KOPT-K1 (cell line): ENCODE results near the gene BCL11A.
A peak's percentile ranks its signal among the peaks of the same experiment; 100 is the strongest.

Experiments used
- H3K27ac ChIP-seq: fragments of 200-600 bp; sonication (generic); 2 replicates; pipeline ENCODE4 v1.5.1; 2016; ENCODE audit warnings: antibody characterized with exemption, mild to moderate bottlenecking, low read depth, low read length; ENCODE audit not compliant: poor library complexity, severe bottlenecking
- H3K36me3 ChIP-seq: fragments of 200-600 bp; sonication (generic); 2 replicates; pipeline ENCODE4 v1.5.1; 2017; ENCODE audit warnings: antibody characterized with exemption, mild to moderate bottlenecking, low read length, moderate library complexity; ENCODE audit not compliant: insufficient read depth
- H3K9me3 ChIP-seq: fragments of 200-600 bp; sonication (generic); 2 replicates; pipeline ENCODE4 v1.5.1; 2017; ENCODE audit warnings: antibody characterized with exemption, low read length, mild to moderate bottlenecking; ENCODE audit not compliant: insufficient read depth, poor library complexity, severe bottlenecking

The BCL11A gene

DNA sequence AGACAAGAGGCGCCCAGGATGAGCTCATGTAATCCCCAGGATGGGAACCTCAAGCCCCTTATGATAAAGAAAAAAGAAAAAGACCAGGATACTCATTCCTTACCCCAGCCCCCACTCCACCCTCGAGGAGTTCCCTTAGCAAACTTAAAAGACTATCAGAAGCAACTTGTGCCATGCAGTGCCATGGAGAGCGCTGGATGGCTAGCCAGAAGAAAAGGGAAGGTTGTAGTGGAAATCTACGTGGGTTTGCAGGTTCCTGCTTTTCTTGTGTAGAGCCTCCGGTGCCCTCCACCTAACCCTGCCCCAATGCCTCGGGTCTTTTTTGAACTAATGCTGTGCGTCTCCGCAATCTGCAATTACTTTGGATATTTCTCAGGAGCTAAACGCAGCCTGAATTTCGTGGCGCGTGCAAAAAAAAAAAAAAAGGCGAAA, 16.2 kb upstream of the BCL11A start:
- Histone ChIP-seq H3K9me3 (no peaks in the 10 kb centered on the region), H3K27ac (no peak overlapping the region)

DNA sequence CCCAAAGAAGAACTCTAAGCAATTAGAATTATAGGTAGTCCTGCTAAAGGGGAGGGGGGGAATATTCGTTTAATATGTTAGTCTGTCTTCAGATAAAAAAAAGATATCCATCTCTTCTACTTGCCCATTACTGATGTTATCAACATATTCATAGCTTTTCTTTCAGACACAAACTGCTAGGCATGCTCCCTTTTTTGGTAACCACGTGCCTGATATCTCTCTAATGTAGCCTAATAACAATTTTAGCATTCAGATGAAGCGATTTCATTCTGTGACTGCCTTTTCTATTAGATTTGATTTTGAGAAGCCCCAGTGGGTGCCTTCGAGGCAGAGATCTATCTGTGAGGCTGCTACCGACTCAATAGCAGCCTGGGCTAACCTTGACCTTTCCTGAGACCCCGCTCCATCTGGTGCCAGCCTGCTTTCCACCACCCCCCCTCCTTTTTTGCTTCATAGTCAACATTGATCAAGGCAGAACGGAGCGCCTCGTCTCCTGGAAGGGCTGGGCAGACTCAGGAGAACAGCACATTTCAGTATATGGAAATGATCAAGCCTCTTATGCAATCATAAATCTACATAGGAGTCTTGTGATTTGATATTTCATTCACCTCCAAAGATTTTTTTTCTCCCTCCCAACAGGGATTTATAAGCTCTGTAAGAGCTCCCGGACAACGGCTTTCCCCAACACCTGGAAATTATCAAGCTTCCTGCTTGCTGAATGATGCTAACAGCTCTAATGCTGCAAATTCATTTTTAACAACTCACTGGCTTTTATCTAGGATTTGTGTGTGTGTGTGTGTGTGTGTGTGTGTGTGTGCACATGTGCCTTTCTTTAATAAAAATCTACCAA, 14.7 kb upstream of the BCL11A start:
- no peaks in the 10 kb centered on the region for H3K36me3 ChIP-seq
- no peak overlapping the region for H3K27ac ChIP-seq
- H3K9me3 ChIP-seq = no peaks in the 10 kb centered on the region

More for the DNA sequence above, 16.2 kb upstream of the BCL11A start:
- no peaks in the 10 kb centered on the region for H3K36me3 ChIP-seq

GRCh38 chr2:60567096-60567495, 13.6 kb upstream of the BCL11A start:
- Histone ChIP-seq H3K27ac (no peak overlapping the region), H3K9me3 (no peaks in the 10 kb centered on the region), H3K36me3 (no peaks in the 10 kb centered on the region)

- Histone ChIP-seq H3K36me3 (no peaks in the 10 kb centered on the region), H3K9me3 (no peaks in the 10 kb centered on the region), H3K27ac (no peak overlapping the region)
These were observed 12.0 kb upstream of the BCL11A start for GRCh38 chr2:60565472-60565871.

DNA sequence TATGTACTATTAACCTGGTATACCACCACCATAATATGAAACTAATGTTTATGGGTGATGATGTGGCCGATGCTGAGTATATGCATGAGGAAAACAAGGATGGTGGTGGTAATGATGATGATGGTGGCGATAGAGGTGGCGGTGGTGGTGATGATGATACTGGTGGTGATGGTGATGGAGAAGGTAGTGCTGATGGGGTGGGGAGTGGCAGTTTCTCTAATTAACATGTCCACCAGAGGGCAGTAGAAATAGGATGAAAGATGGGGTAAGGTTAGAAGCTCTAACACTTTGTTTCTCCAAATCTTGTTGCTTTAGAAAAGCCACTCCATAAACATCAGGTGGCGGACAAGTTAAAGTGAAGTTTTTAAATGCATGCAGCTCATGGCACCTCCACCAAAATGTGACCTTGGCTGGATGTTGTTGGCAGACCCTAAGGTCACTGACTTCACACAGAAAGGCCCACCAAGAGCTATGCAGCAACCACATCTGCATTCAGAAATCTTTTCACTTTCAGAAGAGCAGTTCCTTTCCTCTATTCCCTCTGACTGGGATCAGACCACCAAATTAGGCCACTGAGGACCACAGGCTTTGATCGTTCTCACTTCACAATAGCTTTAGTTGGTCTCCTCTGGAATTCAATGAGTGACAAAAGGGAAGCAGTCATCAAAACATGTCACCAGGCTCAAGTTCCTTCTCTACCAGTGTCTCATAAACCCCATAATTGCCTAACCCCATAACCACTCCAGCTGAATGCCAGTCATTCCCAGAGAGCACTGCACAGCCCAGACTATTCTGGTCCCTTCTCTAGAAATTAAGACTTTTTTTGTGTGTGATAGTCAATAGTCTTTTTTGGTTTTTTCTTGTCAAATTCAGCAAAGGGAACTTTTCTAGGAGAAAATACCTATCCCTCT, 7.5 kb upstream of the BCL11A start:
- Histone ChIP-seq H3K9me3 (no peaks in the 10 kb centered on the region), H3K36me3 (no peaks in the 10 kb centered on the region), H3K27ac (no peak overlapping the region)

DNA sequence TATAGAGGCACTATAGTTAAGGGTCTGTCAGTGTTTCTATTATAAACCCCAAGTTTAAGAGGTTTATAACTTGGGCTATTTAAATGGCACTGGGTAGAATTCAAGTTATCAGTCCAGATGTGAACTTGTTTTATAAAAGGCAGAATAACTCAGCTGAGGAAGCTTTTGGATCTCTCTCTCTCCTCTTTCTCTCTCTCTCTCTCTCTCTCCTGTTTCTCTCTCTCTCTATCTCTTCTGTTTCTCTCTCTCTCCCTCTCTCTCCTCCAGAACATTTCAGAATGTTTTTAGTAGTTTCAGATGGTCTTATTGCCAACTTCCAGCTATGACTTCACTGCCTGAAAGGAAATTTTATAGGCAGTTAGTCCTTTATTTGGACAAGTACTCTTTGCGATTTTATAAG, 6.4 kb upstream of the BCL11A start:
- Histone ChIP-seq H3K9me3 (no peaks in the 10 kb centered on the region), H3K27ac (no peak overlapping the region), H3K36me3 (no peaks in the 10 kb centered on the region)

GRCh38 chr2:60558536-60558935, 5.1 kb upstream of the BCL11A start:
- H3K9me3 ChIP-seq = no peaks in the 10 kb centered on the region
- H3K27ac ChIP-seq = no peak overlapping the region
- no peaks in the 10 kb centered on the region for H3K36me3 ChIP-seq

DNA sequence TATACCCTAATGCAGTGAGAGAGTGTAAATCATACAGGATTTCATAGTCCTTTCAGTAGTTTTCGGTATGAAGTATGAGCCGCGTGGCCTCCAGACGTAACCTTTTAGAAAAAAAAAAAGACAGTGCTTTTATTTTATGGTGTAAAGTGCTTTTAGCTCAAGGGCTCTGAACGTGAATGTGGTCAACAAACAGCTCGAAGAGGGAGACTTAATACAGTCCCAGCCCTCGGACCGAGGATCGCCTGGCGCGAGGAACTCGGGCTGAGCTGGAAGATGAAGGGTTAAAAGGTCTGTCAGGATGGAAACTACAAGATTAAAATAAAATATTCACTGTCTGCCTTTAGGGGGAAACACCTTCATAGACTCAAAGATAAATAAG, 4.0 kb upstream of the BCL11A start:
- peak overlapping the region; percentile 89 for H3K27ac ChIP-seq
- H3K9me3 ChIP-seq = no peaks in the 10 kb centered on the region
- H3K36me3 ChIP-seq = no peaks in the 10 kb centered on the region

DNA sequence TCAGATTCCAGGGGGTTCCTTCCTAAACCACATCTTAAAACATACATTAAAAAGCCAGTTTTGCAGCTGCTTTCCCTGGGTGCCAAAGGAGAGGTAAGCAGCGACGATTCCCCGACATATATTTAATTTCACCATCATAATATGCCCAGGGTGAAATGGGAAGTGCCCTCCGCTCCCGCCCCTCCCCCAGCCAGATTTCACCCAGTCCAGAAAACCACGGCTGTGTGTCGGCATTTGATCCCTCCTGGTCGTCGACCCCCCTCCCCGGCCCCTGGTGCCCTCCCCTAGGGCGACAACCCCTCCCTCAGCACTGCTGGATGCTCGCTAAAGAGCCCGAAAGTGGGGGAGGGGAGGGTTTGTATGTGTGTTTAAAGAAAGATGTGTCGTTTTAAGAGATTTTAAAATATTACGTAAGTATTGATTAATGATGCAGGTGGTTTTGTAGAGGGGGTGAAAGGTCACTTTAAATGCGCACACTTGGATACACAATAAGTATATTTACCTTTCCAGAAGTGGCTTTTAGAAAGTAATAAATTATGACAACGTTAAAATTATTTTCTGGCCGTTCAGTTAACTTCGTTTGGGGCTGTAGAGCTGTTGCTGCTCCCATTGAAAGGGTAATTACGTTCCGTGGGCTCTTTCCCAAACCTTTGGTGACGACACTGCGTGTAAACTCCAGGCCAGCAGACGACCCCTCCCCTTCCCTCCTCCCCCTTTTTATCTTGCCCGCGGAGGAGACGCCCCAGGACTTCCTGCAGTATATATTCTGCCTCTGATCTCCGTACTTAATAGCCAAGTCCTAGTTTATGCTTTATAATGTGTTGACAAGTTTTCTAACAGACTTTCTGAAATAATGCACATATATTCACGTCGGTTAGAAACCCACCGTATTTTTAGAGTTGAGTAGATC, 3.4 kb upstream of the BCL11A start:
- Histone ChIP-seq H3K27ac (peak overlapping the region; percentile 89), H3K36me3 (no peaks in the 10 kb centered on the region), H3K9me3 (no peaks in the 10 kb centered on the region)

- no peaks in the 10 kb centered on the region for H3K36me3 ChIP-seq
- peak overlapping the region; percentile 89 for H3K27ac ChIP-seq
- no peaks in the 10 kb centered on the region for H3K9me3 ChIP-seq
These were observed 2.7 kb upstream of the BCL11A start for GRCh38 chr2:60556175-60556574.

DNA sequence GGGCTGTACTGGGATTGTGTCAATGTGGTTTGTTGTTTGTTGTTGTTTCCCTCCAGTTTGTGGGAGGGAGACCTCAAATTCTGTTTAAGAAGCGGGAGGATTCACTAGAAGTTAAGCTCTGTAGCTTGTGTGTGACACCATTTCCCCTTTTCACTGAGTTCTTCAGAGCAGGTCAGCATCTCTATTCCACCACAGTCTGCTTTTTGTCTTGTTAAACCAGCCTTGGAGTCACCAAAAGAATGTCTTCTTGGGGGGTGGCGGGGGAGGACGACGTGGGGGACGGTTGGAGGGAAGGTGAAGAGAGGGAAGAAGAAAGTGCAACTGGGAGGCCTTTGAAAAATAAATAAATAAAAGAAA, 2.3 kb upstream of the BCL11A start:
- peak overlapping the region; percentile 89 for H3K27ac ChIP-seq
- no peaks in the 10 kb centered on the region for H3K36me3 ChIP-seq

DNA sequence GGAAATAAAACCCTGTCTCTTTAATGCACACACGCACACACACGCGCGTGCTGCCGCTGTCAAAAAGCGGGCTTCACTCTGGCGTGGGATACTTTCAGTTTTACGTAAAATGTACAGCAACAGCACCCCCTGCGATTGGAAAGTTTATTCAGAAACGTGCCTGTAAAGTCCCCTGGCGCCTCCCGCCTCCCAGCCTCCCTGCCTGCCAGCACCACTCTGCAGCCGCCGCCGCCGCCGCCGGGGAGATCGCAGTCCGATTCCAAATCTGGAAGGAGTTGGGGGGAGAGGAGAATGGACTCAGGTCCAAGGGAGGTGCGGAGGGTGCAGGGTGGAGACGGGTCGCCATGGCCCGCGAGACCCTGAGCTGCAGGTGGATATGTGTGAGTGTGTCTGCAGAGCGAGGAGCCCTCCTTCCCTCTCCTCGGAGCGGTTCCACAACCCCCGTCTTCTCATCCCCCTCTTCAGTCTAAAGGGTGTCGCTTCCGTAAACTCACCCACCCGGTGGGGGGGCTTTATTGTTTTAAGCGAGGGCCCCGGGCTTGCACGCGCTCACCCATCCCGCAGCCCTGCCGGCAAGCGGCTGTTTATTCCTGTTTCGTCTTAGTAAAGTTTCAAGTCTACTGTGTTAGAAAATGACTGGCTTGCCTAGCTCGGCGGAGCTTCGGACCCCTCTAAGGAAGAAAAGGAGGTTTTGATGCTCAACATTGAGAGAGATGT, 1.8 kb upstream of the BCL11A start:
- Histone ChIP-seq H3K36me3 (no peaks in the 10 kb centered on the region), H3K27ac (peak overlapping the region; percentile 89), H3K9me3 (no peaks in the 10 kb centered on the region)

More for the DNA sequence above, 2.3 kb upstream of the BCL11A start:
- H3K9me3 ChIP-seq = no peaks in the 10 kb centered on the region

DNA sequence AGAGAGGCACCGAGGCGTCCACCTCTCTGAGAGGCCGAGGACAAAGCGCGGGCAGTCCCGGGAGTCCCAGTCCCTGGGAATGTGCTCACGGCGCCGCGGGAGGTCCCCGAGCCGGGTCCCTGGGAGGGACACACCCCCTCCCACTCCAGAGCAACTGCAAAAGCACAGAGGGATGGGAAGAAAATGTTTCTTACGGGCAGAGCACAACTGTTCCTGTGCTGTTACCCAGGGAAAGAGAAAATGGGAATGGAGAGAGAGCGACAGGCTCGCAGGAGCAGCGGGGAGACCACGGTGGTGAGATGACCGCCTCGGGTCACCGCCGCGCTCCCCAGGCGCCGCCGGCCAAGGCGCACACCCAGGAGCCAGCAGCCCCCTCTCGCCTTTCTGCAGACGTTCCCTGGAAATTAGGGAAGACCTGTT, 1.2 kb upstream of the BCL11A start:
- peak overlapping the region; percentile 89 for H3K27ac ChIP-seq

DNA sequence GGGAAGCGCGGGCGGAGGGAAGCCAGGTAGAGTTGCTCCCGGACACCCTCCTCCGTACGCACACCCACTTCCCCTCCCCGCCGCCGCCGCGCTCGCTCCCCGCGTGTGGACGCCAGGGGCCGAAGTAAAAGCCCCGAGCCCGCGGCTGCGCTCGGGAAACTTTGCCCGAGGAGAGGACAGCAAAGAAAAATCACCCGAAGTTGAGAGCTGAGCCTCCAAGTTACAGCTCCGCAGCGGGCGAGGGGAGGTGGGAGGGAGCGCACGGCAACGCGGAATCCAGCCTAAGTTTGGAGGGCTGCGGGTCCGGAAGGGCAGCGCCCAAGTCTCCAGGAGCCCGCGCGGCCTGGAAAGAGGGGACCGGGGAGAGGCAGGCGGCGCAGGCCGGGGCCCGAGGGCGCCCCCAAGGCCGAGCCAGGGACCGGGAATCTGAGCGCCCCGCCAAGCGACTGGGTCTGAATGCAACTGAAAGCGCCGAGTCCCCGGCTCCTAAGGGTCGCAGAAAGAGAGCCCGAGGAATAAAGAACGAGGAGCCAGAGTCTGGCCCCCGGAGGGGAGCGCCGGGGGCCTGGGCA, 706 bp upstream of the BCL11A start:
- Histone ChIP-seq H3K36me3 (no peaks in the 10 kb centered on the region), H3K9me3 (no peaks in the 10 kb centered on the region), H3K27ac (peak overlapping the region; percentile 89)

More for the DNA sequence above, 1.2 kb upstream of the BCL11A start:
- no peaks in the 10 kb centered on the region for H3K36me3 ChIP-seq
- no peaks in the 10 kb centered on the region for H3K9me3 ChIP-seq
